ENCODE data around the gene BRMS1. TPM values are rescaled to one million over a fixed set of nuclear protein-coding genes. Genes with fewer than 3 reads are reported as not detected.
"Not testable (repeated sequence)": the region's sequence is repeated elsewhere in the genome, so short reads cannot be mapped to it uniquely, and the experiment has no call there.

The BRMS1 gene
- polyA plus RNA-seq (2013), result 31.0 TPM

DNA sequence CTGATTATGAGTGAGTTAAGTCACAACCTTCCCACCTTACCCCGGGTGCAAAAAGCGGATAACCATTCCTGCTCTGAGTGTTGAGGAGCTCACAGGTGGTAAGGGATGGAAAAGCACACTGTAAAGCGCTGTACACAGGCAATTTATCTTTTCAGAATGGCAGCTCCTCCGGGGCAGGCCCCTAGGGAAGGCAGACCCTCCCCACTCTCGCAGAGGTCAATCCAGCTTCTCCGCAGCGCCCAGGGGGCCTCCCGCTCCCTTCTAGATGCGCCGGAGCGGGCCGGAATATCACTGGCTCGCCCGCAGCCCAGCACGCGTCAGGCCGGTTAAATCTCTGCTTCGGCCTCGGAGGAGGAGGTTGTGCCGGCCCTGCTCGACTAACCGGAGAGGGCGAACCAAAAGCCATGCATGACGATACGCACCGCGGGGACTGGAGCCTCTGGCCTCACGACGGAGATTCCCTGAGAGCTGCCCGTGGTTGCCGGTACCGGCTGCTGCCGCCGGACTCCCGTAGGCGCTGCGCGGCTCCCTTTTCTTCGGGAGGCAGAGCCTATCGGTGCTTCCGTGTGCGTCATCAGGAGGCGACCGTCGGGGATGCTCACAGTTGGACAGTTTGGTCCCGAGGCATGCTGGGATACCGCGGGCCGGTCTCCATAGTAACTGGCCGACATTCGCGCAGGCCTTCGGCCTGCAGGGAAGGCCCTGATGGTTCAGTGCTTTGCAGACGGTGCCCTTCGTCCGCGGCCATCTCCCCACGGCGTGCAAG lies at the start of gene BRMS1:
BRMS1 (minus strand) TSS at position 555 of the 766 bp plus-strand sequence. CDS start 2,870 bp downstream, outside the sequence.
- CTCF ChIA-PET, result interaction anchor here (1.4 to 7.5 kb wide), 5 partner anchors 9 to 41 kb away, joined by 4 to 52 read pairs (median 15); partner anchors contain the start of gene RIN1
- WGBS (ENCODE audit: insufficient coverage), result under 1% methylated on average over 57 of the region's 59 CpGs
- H3K36me3 ChIP-seq (ENCODE audit: control insufficient read depth in 4 of 4, insufficient read depth in 4 of 4, low read length in 3 of 4), result peaks cover 4 to 30% (median 25%) of the 10 kb centered on the region in 4 experiments
- peak; percentile 97 to 98 (median 98) for DNase-seq
- H3K27me3 ChIP-seq (replicated peaks in 2 of 5; ENCODE audit: control insufficient read depth in 4 of 5, insufficient read depth in 5 of 5, low read length in 4 of 5), result no peaks in the 10 kb centered on the region
- peak within 1 kb of the TSS; percentile 87 to 91 for H3K27ac ChIP-seq (ENCODE audit: insufficient read depth in 1 of 2, low read depth in 1 of 2, low read length in 2 of 2, poor library complexity in 1 of 2, severe bottlenecking in 2 of 2)
- H3K9me3 ChIP-seq (ENCODE audit: control extremely low read depth in 1 of 5, control insufficient read depth in 4 of 5, insufficient read depth in 2 of 5, low read depth in 1 of 5, low read length in 4 of 5), result no peaks in the 10 kb centered on the region
- H3K4me3 ChIP-seq (ENCODE audit: control insufficient read depth in 1 of 7, extremely low read depth in 1 of 7, insufficient read depth in 4 of 7, low read depth in 2 of 7, low read length in 6 of 7), result peak within 1 kb of the TSS; percentile 46 to 99 (median 91)
- POLR2A ChIA-PET, result interaction anchor here (0.8 to 1.5 kb wide), 3 partner anchors 28 to 56 kb away, joined by 3 to 5 read pairs (median 3); partner anchors contain the start of genes CD248 and YIF1A
- peaks cover 6 to 41% (median 32%) of the 10 kb centered on the region in 4 experiments for H3K4me1 ChIP-seq (ENCODE audit: control extremely low read depth in 1 of 4, control insufficient read depth in 4 of 4, insufficient read depth in 4 of 4, low read length in 3 of 4)

DNA sequence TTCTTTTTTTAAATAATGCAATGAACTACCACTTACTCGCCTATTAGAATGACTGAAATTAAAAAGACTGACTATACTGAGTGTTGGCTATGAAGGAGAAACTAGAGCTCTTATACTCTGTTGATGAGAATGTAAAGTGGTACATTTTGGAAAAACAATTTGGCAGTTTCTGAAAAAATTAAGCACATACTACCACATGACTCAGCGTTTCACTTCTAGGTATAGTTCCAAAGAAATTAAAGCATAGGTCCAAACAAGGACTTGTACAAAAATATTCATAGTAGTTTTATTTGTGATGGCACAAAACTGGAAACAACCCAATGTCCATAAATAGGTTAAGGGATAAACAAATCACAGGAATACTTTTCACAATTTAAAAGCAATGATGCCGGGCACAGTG lies 49.0 kb upstream of the BRMS1 start:
- H3K27ac ChIP-seq (ENCODE audit: insufficient read depth in 1 of 2, low read depth in 1 of 2, low read length in 2 of 2, poor library complexity in 1 of 2, severe bottlenecking in 2 of 2), result no peak overlapping the region
- H3K9me3 ChIP-seq (ENCODE audit: control extremely low read depth in 1 of 5, control insufficient read depth in 4 of 5, insufficient read depth in 2 of 5, low read depth in 1 of 5, low read length in 4 of 5), result no peaks in the 10 kb centered on the region
- H3K4me1 ChIP-seq (ENCODE audit: control extremely low read depth in 1 of 4, control insufficient read depth in 4 of 4, insufficient read depth in 4 of 4, low read length in 3 of 4), result no peaks in the 10 kb centered on the region
- no peaks in the 10 kb centered on the region for H3K36me3 ChIP-seq (ENCODE audit: control insufficient read depth in 4 of 4, insufficient read depth in 4 of 4, low read length in 3 of 4)
- ChIA-PET POLR2A (no interaction called here), CTCF (interaction anchor here (0.6 to 1.5 kb wide), 3 partner anchors 10 to 297 kb away, joined by 3 to 4 read pairs (median 3); no protein-coding TSS in a partner anchor)
- DNase-seq, result no peak
- WGBS (ENCODE audit: insufficient coverage), result no CpG with 5 or more reads among the region's 3 CpGs
- H3K27me3 ChIP-seq (replicated peaks in 2 of 5; ENCODE audit: control insufficient read depth in 4 of 5, insufficient read depth in 5 of 5, low read length in 4 of 5), result peaks cover 0 to 20% (median 0%) of the 10 kb centered on the region in 5 experiments
- H3K4me3 ChIP-seq (ENCODE audit: control insufficient read depth in 1 of 7, extremely low read depth in 1 of 7, insufficient read depth in 4 of 7, low read depth in 2 of 7, low read length in 6 of 7), result no peak overlapping the region

GRCh38 chr11:66391322-66391721 lies 46.4 kb upstream of the BRMS1 start:
- POLR2A ChIA-PET, result no interaction called here
- peaks cover 0 to 4% (median 2%) of the 10 kb centered on the region in 4 experiments for H3K4me1 ChIP-seq (ENCODE audit: control extremely low read depth in 1 of 4, control insufficient read depth in 4 of 4, insufficient read depth in 4 of 4, low read length in 3 of 4)
- H3K36me3 ChIP-seq (ENCODE audit: control insufficient read depth in 4 of 4, insufficient read depth in 4 of 4, low read length in 3 of 4), result no peaks in the 10 kb centered on the region
- CTCF ChIA-PET, result interaction anchor here (5.6 kb wide), 1 partner anchor 17 kb away, joined by 30 read pairs; no protein-coding TSS in a partner anchor
- DNase-seq, result no peak
- H3K27ac ChIP-seq (ENCODE audit: insufficient read depth in 1 of 2, low read depth in 1 of 2, low read length in 2 of 2, poor library complexity in 1 of 2, severe bottlenecking in 2 of 2), result no peak overlapping the region
- no peak overlapping the region for H3K4me3 ChIP-seq (ENCODE audit: control insufficient read depth in 1 of 7, extremely low read depth in 1 of 7, insufficient read depth in 4 of 7, low read depth in 2 of 7, low read length in 6 of 7)
- 80% methylated on average over 1 of the region's 6 CpGs for WGBS (ENCODE audit: insufficient coverage)
- H3K9me3 ChIP-seq (ENCODE audit: control extremely low read depth in 1 of 5, control insufficient read depth in 4 of 5, insufficient read depth in 2 of 5, low read depth in 1 of 5, low read length in 4 of 5), result no peaks in the 10 kb centered on the region
- H3K27me3 ChIP-seq (replicated peaks in 2 of 5; ENCODE audit: control insufficient read depth in 4 of 5, insufficient read depth in 5 of 5, low read length in 4 of 5), result peaks cover 0 to 21% (median 2%) of the 10 kb centered on the region in 5 experiments

GRCh38 chr11:66388780-66389386 lies 44.0 kb upstream of the BRMS1 start:
- no peak overlapping the region for H3K4me3 ChIP-seq (ENCODE audit: control insufficient read depth in 1 of 7, extremely low read depth in 1 of 7, insufficient read depth in 4 of 7, low read depth in 2 of 7, low read length in 6 of 7)
- peak; percentile 77 to 91 (median 86) for DNase-seq
- H3K4me1 ChIP-seq (ENCODE audit: control extremely low read depth in 1 of 4, control insufficient read depth in 4 of 4, insufficient read depth in 4 of 4, low read length in 3 of 4), result peaks cover 0 to 7% (median 4%) of the 10 kb centered on the region in 4 experiments
- peaks cover 0 to 13% (median 1%) of the 10 kb centered on the region in 5 experiments for H3K27me3 ChIP-seq (replicated peaks in 2 of 5; ENCODE audit: control insufficient read depth in 4 of 5, insufficient read depth in 5 of 5, low read length in 4 of 5)
- 42% methylated on average over 7 of the region's 8 CpGs for WGBS (ENCODE audit: insufficient coverage)
- ChIA-PET POLR2A (interaction anchor here (1.2 kb wide), 1 partner anchor 50 kb away, joined by 4 read pairs; the partner anchor contains the start of gene MRPL11), CTCF (interaction anchor here (0.5 to 5.6 kb wide), 22 partner anchors 9 to 657 kb away, joined by 3 to 30 read pairs (median 4); partner anchors contain the start of gene SLC29A2)
- no peaks in the 10 kb centered on the region for H3K36me3 ChIP-seq (ENCODE audit: control insufficient read depth in 4 of 4, insufficient read depth in 4 of 4, low read length in 3 of 4)
- H3K9me3 ChIP-seq (ENCODE audit: control extremely low read depth in 1 of 5, control insufficient read depth in 4 of 5, insufficient read depth in 2 of 5, low read depth in 1 of 5, low read length in 4 of 5), result no peaks in the 10 kb centered on the region
- H3K27ac ChIP-seq (ENCODE audit: insufficient read depth in 1 of 2, low read depth in 1 of 2, low read length in 2 of 2, poor library complexity in 1 of 2, severe bottlenecking in 2 of 2), result no peak overlapping the region

GRCh38 chr11:66386171-66387069 lies 41.5 kb upstream of the BRMS1 start:
- H3K4me1 ChIP-seq (ENCODE audit: control extremely low read depth in 1 of 4, control insufficient read depth in 4 of 4, insufficient read depth in 4 of 4, low read length in 3 of 4), result peaks cover 0 to 7% (median 4%) of the 10 kb centered on the region in 4 experiments
- peak; percentile 78 to 90 (median 79) for DNase-seq
- H3K9me3 ChIP-seq (ENCODE audit: control extremely low read depth in 1 of 5, control insufficient read depth in 4 of 5, insufficient read depth in 2 of 5, low read depth in 1 of 5, low read length in 4 of 5), result no peaks in the 10 kb centered on the region
- H3K4me3 ChIP-seq (ENCODE audit: control insufficient read depth in 1 of 7, extremely low read depth in 1 of 7, insufficient read depth in 4 of 7, low read depth in 2 of 7, low read length in 6 of 7), result peak overlapping the region in 4 of 7 experiments; percentile 35 to 63 (median 49)
- ChIA-PET CTCF (interaction anchor here (1.0 to 5.6 kb wide), 16 partner anchors 9 to 75 kb away, joined by 3 to 30 read pairs (median 6); partner anchors contain the start of genes B4GAT1 and SLC29A2), POLR2A (no interaction called here)
- no peaks in the 10 kb centered on the region for H3K36me3 ChIP-seq (ENCODE audit: control insufficient read depth in 4 of 4, insufficient read depth in 4 of 4, low read length in 3 of 4)
- WGBS (ENCODE audit: insufficient coverage), result 5% methylated on average over 17 of the region's 20 CpGs
- H3K27me3 ChIP-seq (replicated peaks in 2 of 5; ENCODE audit: control insufficient read depth in 4 of 5, insufficient read depth in 5 of 5, low read length in 4 of 5), result peaks cover 0 to 7% (median 0%) of the 10 kb centered on the region in 5 experiments
- no peak overlapping the region for H3K27ac ChIP-seq (ENCODE audit: insufficient read depth in 1 of 2, low read depth in 1 of 2, low read length in 2 of 2, poor library complexity in 1 of 2, severe bottlenecking in 2 of 2)

GRCh38 chr11:66384316-66384715 lies 39.4 kb upstream of the BRMS1 start:
- POLR2A ChIA-PET; DNase-seq; H3K27me3 ChIP-seq (replicated peaks in 2 of 5; ENCODE audit: control insufficient read depth in 4 of 5, insufficient read depth in 5 of 5, low read length in 4 of 5); H3K27ac ChIP-seq (ENCODE audit: insufficient read depth in 1 of 2, low read depth in 1 of 2, low read length in 2 of 2, poor library complexity in 1 of 2, severe bottlenecking in 2 of 2); H3K9me3 ChIP-seq (ENCODE audit: control extremely low read depth in 1 of 5, control insufficient read depth in 4 of 5, insufficient read depth in 2 of 5, low read depth in 1 of 5, low read length in 4 of 5); H3K36me3 ChIP-seq (ENCODE audit: control insufficient read depth in 4 of 4, insufficient read depth in 4 of 4, low read length in 3 of 4); H3K4me1 ChIP-seq (ENCODE audit: control extremely low read depth in 1 of 4, control insufficient read depth in 4 of 4, insufficient read depth in 4 of 4, low read length in 3 of 4); H3K4me3 ChIP-seq (ENCODE audit: control insufficient read depth in 1 of 7, extremely low read depth in 1 of 7, insufficient read depth in 4 of 7, low read depth in 2 of 7, low read length in 6 of 7): not testable (repeated sequence)
- WGBS (ENCODE audit: insufficient coverage), result 85% methylated on average over 8 of the region's 13 CpGs
- CTCF ChIA-PET, result interaction anchor here (0.8 to 2.0 kb wide), 7 partner anchors 10 to 408 kb away, joined by 3 to 5 read pairs (median 4); no protein-coding TSS in a partner anchor
